ENCODE measurements around the gene PDLIM1. TPM values are rescaled to one million over a fixed set of nuclear protein-coding genes. Genes with fewer than 3 reads are reported as not detected.
A peak's percentile ranks its signal among the peaks of the same experiment; 100 is the strongest.

PDLIM1 gene, protein sequence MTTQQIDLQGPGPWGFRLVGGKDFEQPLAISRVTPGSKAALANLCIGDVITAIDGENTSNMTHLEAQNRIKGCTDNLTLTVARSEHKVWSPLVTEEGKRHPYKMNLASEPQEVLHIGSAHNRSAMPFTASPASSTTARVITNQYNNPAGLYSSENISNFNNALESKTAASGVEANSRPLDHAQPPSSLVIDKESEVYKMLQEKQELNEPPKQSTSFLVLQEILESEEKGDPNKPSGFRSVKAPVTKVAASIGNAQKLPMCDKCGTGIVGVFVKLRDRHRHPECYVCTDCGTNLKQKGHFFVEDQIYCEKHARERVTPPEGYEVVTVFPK
- total RNA-seq (100 to 1,000 TPM; 176 to 268 TPM), polyA plus RNA-seq (ENCODE audit: insufficient read length in 6 of 6) (100 to 1,000 TPM in 2 of 6 donors, 10 to 100 TPM in 4; 79.6 to 101 (median 91.1) TPM)
- long read RNA-seq, donor 1, transcript PDLIM1-201 (7 exons, 1,452 nt), result major isoform, 61 of 98 reads
- long read RNA-seq, donor 1, partial matches to known transcripts, result 31 of 98 reads
- long read RNA-seq, donor 1, other reads (novel, unspliced or antisense), result 0 of 98 reads
- long read RNA-seq, donor 2, transcript PDLIM1-201 (7 exons, 1,452 nt), result major isoform, 29 of 73 reads
- long read RNA-seq, donor 2, transcript PDLIM1-204 (2 exons, 453 nt), result minor isoform, 5 of 73 reads
- long read RNA-seq, donor 2, partial matches to known transcripts, result 39 of 73 reads
- long read RNA-seq, donor 2, other reads (novel, unspliced or antisense), result 0 of 73 reads
- long read RNA-seq, donor 3, transcript PDLIM1-201 (7 exons, 1,452 nt), result major isoform, 25 of 37 reads
- long read RNA-seq, donor 3, partial matches to known transcripts, result 9 of 37 reads
- long read RNA-seq, donor 3, other reads (novel, unspliced or antisense), result 0 of 37 reads
- long read RNA-seq, donor 4, transcript PDLIM1-201 (7 exons, 1,452 nt), result major isoform, 361 of 400 reads
- long read RNA-seq, donor 4, transcript PDLIM1-202 (6 exons, 850 nt), result minor isoform, 7 of 400 reads
- long read RNA-seq, donor 4, partial matches to known transcripts, result 7 of 400 reads
- long read RNA-seq, donor 4, other reads (novel, unspliced or antisense), result 23 of 400 reads
- long read RNA-seq, donor 5, transcript PDLIM1-204 (2 exons, 453 nt), result minor isoform, 7 of 84 reads
- long read RNA-seq, donor 5, transcript PDLIM1-201 (7 exons, 1,452 nt), result major isoform, 47 of 84 reads
- long read RNA-seq, donor 5, partial matches to known transcripts, result 29 of 84 reads
- long read RNA-seq, donor 5, other reads (novel, unspliced or antisense), result 0 of 84 reads
- long read RNA-seq, donor 6, transcript PDLIM1-201 (7 exons, 1,452 nt), result major isoform, 34 of 37 reads
- long read RNA-seq, donor 6, partial matches to known transcripts, result 0 of 37 reads
- long read RNA-seq, donor 6, other reads (novel, unspliced or antisense), result 0 of 37 reads
- long read RNA-seq, donor 7, transcript PDLIM1-201 (7 exons, 1,452 nt), result major isoform, 16 of 16 reads
- long read RNA-seq, donor 7, partial matches to known transcripts, result 0 of 16 reads
- long read RNA-seq, donor 7, other reads (novel, unspliced or antisense), result 0 of 16 reads
- long read RNA-seq, donor 8, transcript PDLIM1-201 (7 exons, 1,452 nt), result major isoform, 21 of 23 reads
- long read RNA-seq, donor 8, partial matches to known transcripts, result 0 of 23 reads
- long read RNA-seq, donor 8, other reads (novel, unspliced or antisense), result 0 of 23 reads
- long read RNA-seq, donor 9, partial matches to known transcripts, result 0 of 2 reads
- long read RNA-seq, donor 9, other reads (novel, unspliced or antisense), result 0 of 2 reads
- long read RNA-seq, donor 10, transcript PDLIM1-201 (7 exons, 1,452 nt), result major isoform, 299 of 341 reads
- long read RNA-seq, donor 10, transcript PDLIM1-202 (6 exons, 850 nt), result minor isoform, 16 of 341 reads
- long read RNA-seq, donor 10, partial matches to known transcripts, result 6 of 341 reads
- long read RNA-seq, donor 10, other reads (novel, unspliced or antisense), result 19 of 341 reads
- long read RNA-seq, donor 11, transcript PDLIM1-201 (7 exons, 1,452 nt), result major isoform, 12 of 23 reads
- long read RNA-seq, donor 11, partial matches to known transcripts, result 9 of 23 reads
- long read RNA-seq, donor 11, other reads (novel, unspliced or antisense), result 0 of 23 reads
- long read RNA-seq, donor 12, transcript PDLIM1-201 (7 exons, 1,452 nt), result major isoform, 23 of 33 reads
- long read RNA-seq, donor 12, partial matches to known transcripts, result 7 of 33 reads
- long read RNA-seq, donor 12, other reads (novel, unspliced or antisense), result 0 of 33 reads

DNA sequence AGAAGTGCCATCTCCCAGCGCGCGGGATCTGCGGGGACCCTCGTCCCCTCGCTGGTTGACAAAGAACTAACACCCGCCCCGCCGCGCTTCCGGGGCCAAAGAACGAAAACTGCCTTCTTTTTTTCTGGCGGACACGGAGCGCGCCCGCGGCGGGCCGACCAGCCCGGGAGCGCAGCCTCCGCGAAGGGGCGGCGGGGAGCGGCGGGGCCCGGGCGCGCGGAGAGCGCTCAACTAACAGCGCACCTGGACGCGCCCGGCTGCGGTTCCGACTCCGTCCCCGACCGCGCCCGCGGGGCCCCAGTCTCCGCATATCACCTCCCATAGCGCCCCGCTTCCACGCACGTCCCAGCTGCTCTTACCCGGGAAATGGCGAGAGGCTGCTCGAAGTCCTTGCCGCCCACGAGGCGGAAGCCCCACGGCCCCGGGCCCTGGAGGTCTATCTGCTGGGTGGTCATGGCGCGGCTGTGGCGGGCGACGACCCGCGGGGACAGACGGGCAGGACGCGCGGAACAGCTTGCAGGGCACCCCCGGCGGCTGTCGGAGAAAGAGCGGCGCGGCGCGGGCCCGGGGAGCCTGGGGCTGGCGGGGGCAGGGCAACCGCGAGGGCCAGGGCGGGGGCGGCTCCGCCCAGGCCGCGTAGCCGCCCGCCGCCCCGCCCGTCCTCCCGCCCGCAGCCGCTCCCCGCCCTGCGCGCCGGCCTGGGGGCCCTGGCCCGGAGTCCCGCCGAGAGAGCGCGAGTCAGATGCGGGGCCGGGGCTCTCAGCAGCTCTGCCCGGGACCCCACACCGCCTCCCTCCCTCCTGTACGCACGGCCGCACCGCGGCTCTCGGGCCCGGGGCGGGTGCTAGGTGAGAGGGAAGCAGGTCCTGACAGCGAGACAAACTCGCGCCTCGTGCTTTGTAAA is at the start of gene PDLIM1:
PDLIM1 (minus strand) TSS at position 543 of the 904 bp plus-strand sequence; CDS start at position 455, 88 bp downstream.
- peaks cover 0 to 33% of the 10 kb centered on the region in 2 donors for H3K27me3 ChIP-seq
- peaks cover 17 to 60% of the 10 kb centered on the region in 2 donors for H3K4me1 ChIP-seq
- H3K9me3 ChIP-seq, result no peaks in the 10 kb centered on the region
- peak within 1 kb of the TSS; percentile 87 to 91 for H3K27ac ChIP-seq
- H3K4me3 ChIP-seq, result peak within 1 kb of the TSS; percentile 61 to 92
- DNase-seq (peak; percentile 52 to 91 (median 78)), ATAC-seq (peak; percentile 88)
- no peaks in the 10 kb centered on the region for H3K36me3 ChIP-seq
- TF ChIP-seq, protein P1, sequence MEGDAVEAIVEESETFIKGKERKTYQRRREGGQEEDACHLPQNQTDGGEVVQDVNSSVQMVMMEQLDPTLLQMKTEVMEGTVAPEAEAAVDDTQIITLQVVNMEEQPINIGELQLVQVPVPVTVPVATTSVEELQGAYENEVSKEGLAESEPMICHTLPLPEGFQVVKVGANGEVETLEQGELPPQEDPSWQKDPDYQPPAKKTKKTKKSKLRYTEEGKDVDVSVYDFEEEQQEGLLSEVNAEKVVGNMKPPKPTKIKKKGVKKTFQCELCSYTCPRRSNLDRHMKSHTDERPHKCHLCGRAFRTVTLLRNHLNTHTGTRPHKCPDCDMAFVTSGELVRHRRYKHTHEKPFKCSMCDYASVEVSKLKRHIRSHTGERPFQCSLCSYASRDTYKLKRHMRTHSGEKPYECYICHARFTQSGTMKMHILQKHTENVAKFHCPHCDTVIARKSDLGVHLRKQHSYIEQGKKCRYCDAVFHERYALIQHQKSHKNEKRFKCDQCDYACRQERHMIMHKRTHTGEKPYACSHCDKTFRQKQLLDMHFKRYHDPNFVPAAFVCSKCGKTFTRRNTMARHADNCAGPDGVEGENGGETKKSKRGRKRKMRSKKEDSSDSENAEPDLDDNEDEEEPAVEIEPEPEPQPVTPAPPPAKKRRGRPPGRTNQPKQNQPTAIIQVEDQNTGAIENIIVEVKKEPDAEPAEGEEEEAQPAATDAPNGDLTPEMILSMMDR (IDR thresholded peaks at IDR 0.05), result peak in 1 of 2 donors; percentile 31
- intact Hi-C loops (cut with DNase I), result no loop called here

DNA sequence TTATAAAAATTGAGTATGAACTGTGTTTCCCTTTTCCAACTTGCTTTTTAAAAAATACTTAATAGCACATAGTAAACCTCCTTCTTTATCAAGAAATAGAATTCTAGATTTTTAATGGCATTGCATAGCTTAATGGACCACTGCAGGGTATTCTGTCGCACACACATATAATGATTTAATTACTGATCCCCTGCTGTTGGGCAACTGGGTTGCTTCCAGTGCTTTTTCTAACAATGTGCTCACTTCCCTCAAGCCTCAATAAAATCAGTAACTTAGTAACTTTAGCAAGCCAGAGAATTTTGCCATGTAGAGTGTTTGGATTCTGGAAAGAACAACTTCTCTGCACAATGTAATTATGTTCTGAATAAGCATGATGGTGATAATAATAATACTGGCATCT is 49.1 kb upstream of the PDLIM1 start:
- intact Hi-C loops (cut with DNase I), result no loop called here
- ATAC-seq, result no peak

DNA sequence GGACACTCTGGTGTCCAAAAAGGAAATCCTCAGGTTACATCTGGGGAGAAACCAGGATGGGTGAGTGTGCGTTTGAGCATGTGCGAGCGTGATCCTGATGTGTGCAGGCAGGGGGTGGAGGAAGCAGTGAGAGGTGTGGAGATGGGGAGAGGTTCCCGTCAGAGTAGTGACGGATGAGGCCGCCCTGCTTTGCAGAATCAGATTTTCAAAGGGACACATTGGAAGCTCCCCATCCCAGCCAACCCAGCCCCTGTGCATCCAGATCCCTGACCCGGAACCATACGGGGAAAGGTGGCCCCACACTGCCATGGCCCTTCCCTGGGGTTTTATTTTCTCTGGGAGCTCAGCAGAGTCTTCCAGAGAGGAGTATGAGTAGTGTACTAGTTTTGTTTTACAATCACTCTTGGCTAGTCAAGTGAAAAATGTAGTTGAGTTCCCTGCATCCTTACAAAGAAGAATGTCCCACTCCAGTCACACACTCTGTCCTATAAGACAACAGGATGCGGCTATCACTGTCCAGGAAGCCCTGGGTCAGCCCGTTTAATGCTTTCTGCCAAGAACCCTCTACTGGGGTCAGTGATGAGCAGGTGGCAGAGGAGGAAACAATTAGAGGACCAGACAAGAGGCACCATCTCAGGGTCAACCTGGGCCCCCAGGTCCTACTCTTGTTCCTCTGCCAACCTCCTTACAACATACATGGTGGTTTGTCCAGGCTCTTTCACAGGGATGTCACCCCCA is 46.8 kb upstream of the PDLIM1 start:
- H3K27ac ChIP-seq, result no peak overlapping the region
- H3K4me3 ChIP-seq, result no peak overlapping the region
- H3K9me3 ChIP-seq, result no peaks in the 10 kb centered on the region
- no peak for ATAC-seq
- peaks cover 0 to 6% of the 10 kb centered on the region in 2 donors for H3K36me3 ChIP-seq
- intact Hi-C loops (cut with DNase I), result no loop called here
- TF ChIP-seq, protein P1 (IDR thresholded peaks at IDR 0.05), result no peak
- H3K4me1 ChIP-seq, result peaks cover 5 to 7% of the 10 kb centered on the region in 2 donors
- H3K27me3 ChIP-seq, result no peaks in the 10 kb centered on the region
- no peak for DNase-seq

More for the DNA sequence above, 49.1 kb upstream of the PDLIM1 start:
- Histone ChIP-seq H3K27me3 (no peaks in the 10 kb centered on the region), H3K36me3 (peaks cover 0 to 6% of the 10 kb centered on the region in 2 donors), H3K4me1 (peaks cover 4 to 7% of the 10 kb centered on the region in 2 donors), H3K4me3 (no peak overlapping the region), H3K9me3 (no peaks in the 10 kb centered on the region), H3K27ac (no peak overlapping the region)
- DNase-seq, result no peak
- TF ChIP-seq, protein P1 (IDR thresholded peaks at IDR 0.05), result no peak

Measured in left lung (tissue), 14 donors.